Gastroesophageal sphincter (tissue), 4 donors: Measurements from ENCODE around the gene ZNF219. TPM values are rescaled to one million over a fixed set of nuclear protein-coding genes. Genes with fewer than 3 reads are reported as not detected.

Experiments
- ATAC-seq: fragments of 150-250 bp; one replicate; pipeline ENCODE4 v1.9.1; 2016; ENCODE audit warnings: mild to moderate bottlenecking, moderate library complexity
- H3K27ac ChIP-seq, 4 donors: fragments of 200-600 bp; sonication (generic) in 3 of 4; 1 replicate in 3 of 4; 2 replicates in 1 of 4; pipeline ENCODE4 v1.5.1; 2016 to 2019
- H3K27me3 ChIP-seq: fragments of 200-600 bp; sonication (generic); one replicate; pipeline ENCODE4 v1.5.1; 2019
- H3K36me3 ChIP-seq, 2 donors: fragments of 200-600 bp; sonication (generic); one replicate each; pipeline ENCODE4 v1.5.1; 2019; ENCODE audit warnings: control low read depth in 1 of 2
- H3K4me1 ChIP-seq, 3 donors: fragments of 200-600 bp; sonication (generic); 1 replicate in 2 of 3; 2 replicates in 1 of 3; pipeline ENCODE4 v1.5.1; 2016 to 2019; ENCODE audit warnings: control low read depth in 2 of 3
- H3K4me3 ChIP-seq, 2 donors: fragments of 200-600 bp; sonication (generic); one replicate each; pipeline ENCODE4 v1.5.1; 2019; ENCODE audit warnings: mild to moderate bottlenecking in 1 of 2, moderate library complexity in 1 of 2
- H3K9me3 ChIP-seq, 3 donors: fragments of 200-600 bp; sonication (generic); one replicate each; pipeline ENCODE4 v1.5.1; 2017 to 2019; ENCODE audit warnings: control low read depth in 2 of 3
- EP300 ChIP-seq: sonication (generic); formaldehyde crosslinking; IDR thresholded peaks from one replicate; pipeline ENCODE4 v1.6.1; 2017; ENCODE audit warnings: antibody characterized with exemption, mild to moderate bottlenecking
- POLR2A ChIP-seq, 2 donors: fragments of 450-650 bp; IDR thresholded peaks; one replicate each; pipeline ENCODE4 v1.6.1; 2017; ENCODE audit warnings: antibody characterized with exemption in 2 of 2, mild to moderate bottlenecking in 2 of 2, moderate library complexity in 1 of 2
- POLR2AphosphoS5 ChIP-seq: sonication (generic); formaldehyde crosslinking; IDR thresholded peaks from one replicate; pipeline ENCODE4 v1.6.1; 2017; ENCODE audit warnings: antibody characterized with exemption
- WGBS, 2 donors: methylation state at CpG; one replicate each; pipeline ENCODE4 v1.1.5; 2018; ENCODE audit warnings: low coverage in 1 of 2; 5-methylcytosine and 5-hydroxymethylcytosine counted together
- total RNA-seq, 4 donors: library from RNA; depleted of rRNA; stranded (reverse); fragments of >200 nt; gene quantifications; one replicate each; pipeline ENCODE4 v1.1.0, GENCODE V29; 2016
- TF ChIP-seq, protein P1 (sequence below), 4 experiments: fragments of 200-600 bp in 2 of 4; fragments of 450-650 bp in 2 of 4; sonication (generic) in 1 of 4; IDR thresholded peaks; one replicate each; pipeline ENCODE4 v1.5.1; 2017 to 2019; ENCODE audit warnings: antibody characterized with exemption in 4 of 4, mild to moderate bottlenecking in 2 of 4, moderate library complexity in 2 of 4

Gene ZNF219
- total RNA-seq, result 100 to 1,000 TPM in 1 of 4 donors, 10 to 100 TPM in 3; 42.5 to 112 (median 77.4) TPM

DNA sequence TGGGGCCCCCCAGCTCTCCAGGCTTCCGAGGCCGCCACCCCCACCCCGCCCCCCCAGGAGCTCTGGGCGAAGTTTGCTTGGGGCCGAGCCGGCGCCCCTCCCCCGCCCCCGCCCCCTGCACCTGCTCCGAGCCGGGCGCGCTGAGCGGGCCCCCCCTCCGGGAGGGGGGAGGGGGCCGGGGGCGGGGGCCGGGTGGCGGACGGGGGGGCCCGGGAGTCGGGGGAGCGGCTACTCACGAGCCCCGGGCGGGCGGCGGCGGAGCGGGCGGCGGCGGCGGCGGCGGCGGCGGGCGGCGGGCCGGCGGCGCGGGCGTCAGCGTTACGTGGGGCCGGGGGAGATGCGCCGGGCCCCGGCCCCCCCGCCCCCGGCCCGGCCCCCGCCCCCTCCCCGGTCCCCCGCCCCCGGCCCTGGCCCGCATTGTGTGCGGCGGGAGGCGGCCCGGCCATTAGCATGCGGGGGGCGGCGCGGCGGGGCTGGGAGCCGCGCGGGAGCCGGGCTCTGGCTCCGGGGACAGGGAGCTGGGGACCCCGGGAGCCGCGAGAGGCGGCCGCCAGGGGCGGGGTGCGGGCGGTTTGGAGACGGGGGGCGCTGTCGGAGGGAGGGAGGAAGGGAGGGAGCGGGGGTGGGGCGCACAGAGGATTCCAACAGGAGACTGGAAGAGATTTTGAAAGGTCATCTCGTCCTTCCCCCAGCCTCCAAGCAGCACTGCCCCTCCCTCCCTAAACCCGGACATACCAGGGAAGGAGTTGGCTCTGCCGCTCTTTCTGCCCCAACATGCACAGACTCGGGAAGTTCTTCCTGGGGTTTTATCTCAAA, at the start of gene ZNF219:
TSS of gene ZNF219 (minus strand) at position 580 of the 816 bp plus-strand sequence. CDS start 5,064 bp downstream, outside the sequence.
- WGBS, 2 donors, result 0% methylated on average over 1 to 2 of the region's 90 CpGs
- TF ChIP-seq POLR2A (IDR thresholded peaks at IDR 0.05) (no peak), POLR2AphosphoS5 (peak; percentile 22), EP300 (no peak)
- TF ChIP-seq, protein P1, sequence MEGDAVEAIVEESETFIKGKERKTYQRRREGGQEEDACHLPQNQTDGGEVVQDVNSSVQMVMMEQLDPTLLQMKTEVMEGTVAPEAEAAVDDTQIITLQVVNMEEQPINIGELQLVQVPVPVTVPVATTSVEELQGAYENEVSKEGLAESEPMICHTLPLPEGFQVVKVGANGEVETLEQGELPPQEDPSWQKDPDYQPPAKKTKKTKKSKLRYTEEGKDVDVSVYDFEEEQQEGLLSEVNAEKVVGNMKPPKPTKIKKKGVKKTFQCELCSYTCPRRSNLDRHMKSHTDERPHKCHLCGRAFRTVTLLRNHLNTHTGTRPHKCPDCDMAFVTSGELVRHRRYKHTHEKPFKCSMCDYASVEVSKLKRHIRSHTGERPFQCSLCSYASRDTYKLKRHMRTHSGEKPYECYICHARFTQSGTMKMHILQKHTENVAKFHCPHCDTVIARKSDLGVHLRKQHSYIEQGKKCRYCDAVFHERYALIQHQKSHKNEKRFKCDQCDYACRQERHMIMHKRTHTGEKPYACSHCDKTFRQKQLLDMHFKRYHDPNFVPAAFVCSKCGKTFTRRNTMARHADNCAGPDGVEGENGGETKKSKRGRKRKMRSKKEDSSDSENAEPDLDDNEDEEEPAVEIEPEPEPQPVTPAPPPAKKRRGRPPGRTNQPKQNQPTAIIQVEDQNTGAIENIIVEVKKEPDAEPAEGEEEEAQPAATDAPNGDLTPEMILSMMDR (IDR thresholded peaks at IDR 0.05), result peak in 1 of 4 experiments; percentile 36
- Histone ChIP-seq H3K27ac (peak within 1 kb of the TSS; percentile 89 to 99 (median 98)), H3K4me1 (peaks cover 7 to 74% (median 18%) of the 10 kb centered on the region in 3 donors), H3K27me3 (no peaks in the 10 kb centered on the region), H3K9me3 (no peaks in the 10 kb centered on the region), H3K4me3 (peak within 1 kb of the TSS; percentile 68 to 81), H3K36me3 (peaks cover 0 to 2% of the 10 kb centered on the region in 2 donors)
- ATAC-seq, result peak; percentile 54

DNA sequence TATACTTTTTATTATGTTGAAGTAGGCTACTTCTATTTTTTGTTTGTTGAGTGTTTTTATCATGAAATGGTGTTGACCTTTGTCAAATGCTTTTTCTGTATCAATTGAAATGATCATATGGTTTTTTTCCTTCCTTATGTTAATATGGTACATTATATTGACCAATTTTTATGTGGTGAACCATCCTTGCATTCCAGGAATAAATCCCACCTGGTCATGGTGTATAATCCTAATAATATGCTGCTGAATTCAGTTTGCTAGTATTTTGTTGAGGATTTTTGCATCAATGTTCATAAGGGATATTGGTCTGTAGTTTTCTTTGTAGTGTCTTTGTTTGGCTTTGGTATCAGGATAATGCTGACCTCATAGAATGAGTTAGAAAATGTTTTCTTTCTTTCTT, 47.0 kb upstream of the ZNF219 start:
- Histone ChIP-seq H3K36me3 (no peaks in the 10 kb centered on the region), H3K27ac (no peak overlapping the region), H3K27me3 (peaks cover 8% of the 10 kb centered on the region), H3K9me3 (peaks cover 0 to 18% (median 0%) of the 10 kb centered on the region in 3 donors), H3K4me3 (no peak overlapping the region), H3K4me1 (no peaks in the 10 kb centered on the region)
- no peak for ATAC-seq
- TF ChIP-seq EP300 (no peak), POLR2A (IDR thresholded peaks at IDR 0.05) (no peak), POLR2AphosphoS5 (no peak)
- TF ChIP-seq, protein P1 (IDR thresholded peaks at IDR 0.05), result no peak

DNA sequence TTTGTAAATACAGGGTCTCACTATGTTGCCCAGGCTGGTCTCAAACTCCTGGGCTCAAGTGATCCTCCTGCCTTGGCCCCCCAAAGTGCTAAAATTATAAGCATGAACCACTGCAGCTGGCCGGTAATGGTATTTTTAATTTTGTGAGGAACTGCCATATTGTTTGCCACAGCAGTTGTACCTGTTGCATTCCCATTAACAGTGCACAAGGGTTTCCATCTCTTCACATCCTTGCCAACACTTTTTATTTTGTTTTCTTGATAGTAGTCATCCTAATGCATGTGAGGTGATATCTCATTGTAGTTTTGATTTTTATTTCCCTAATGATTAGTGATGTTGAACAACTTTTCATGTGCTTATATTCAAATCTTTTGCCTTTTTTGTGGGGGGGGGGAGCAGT, 43.9 kb upstream of the ZNF219 start:
- Histone ChIP-seq H3K36me3 (no peaks in the 10 kb centered on the region), H3K4me1 (no peaks in the 10 kb centered on the region), H3K4me3 (no peak overlapping the region), H3K9me3 (peaks cover 0 to 18% (median 0%) of the 10 kb centered on the region in 3 donors), H3K27me3 (peaks cover 8% of the 10 kb centered on the region), H3K27ac (no peak overlapping the region)
- WGBS, 2 donors, result 89 to 93% methylated on average over 1 of the region's 1 CpG
- no peak for ATAC-seq
- TF ChIP-seq POLR2AphosphoS5 (no peak), POLR2A (IDR thresholded peaks at IDR 0.05) (no peak), EP300 (no peak)
- TF ChIP-seq, protein P1 (IDR thresholded peaks at IDR 0.05), result no peak

DNA sequence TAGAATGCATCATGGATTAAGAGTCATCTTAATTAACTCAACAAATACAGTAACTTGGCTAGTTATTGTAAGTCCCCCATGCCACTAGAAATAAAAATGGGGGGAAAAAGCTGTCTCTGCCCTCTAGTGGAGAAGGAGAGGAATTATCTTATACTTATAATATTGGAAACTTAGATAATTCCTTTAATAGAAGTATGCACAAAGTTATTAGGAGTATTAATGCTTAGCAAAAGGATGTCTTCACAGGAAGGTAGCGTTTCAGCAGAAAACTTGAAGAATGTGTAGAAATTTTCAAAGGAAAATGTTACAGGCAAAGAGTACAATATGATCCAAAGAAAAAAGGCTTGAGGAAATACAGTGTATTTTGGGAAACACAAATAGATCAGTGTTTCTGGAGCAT, 37.6 kb upstream of the ZNF219 start:
- TF ChIP-seq POLR2AphosphoS5 (no peak), EP300 (no peak), POLR2A (IDR thresholded peaks at IDR 0.05) (no peak)
- TF ChIP-seq, protein P1 (IDR thresholded peaks at IDR 0.05), result peak in 3 of 4 experiments; percentile 30 to 53 (median 47)
- H3K27me3 ChIP-seq, result no peaks in the 10 kb centered on the region
- H3K9me3 ChIP-seq, result no peaks in the 10 kb centered on the region
- H3K4me1 ChIP-seq, result no peaks in the 10 kb centered on the region
- no peaks in the 10 kb centered on the region for H3K36me3 ChIP-seq
- H3K27ac ChIP-seq, result no peak overlapping the region
- WGBS, 2 donors, result 0 to 5% methylated on average over 1 of the region's 1 CpG
- no peak for ATAC-seq
- H3K4me3 ChIP-seq, result no peak overlapping the region

DNA sequence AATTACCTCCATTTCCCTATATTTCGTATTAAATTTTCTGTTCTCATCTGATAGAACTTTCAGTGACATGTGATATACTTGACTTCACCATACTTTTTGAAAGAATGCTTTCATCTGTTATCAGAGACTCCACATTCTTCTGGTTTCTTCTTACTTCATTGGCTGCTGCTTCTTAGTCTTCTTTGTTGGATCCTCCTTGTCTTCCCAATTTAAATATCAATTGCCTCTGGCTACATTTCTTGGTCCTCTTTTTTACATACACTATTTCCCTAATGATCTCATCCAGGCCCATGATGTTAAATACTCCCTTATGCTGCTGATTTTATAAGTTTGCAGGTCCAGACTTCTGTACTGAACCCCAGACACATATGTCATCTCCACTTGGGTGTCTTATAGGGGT, 35.4 kb upstream of the ZNF219 start:
- no peak overlapping the region for H3K27ac ChIP-seq
- no peaks in the 10 kb centered on the region for H3K27me3 ChIP-seq

More for the DNA sequence above, 35.4 kb upstream of the ZNF219 start:
- TF ChIP-seq, protein P1 (IDR thresholded peaks at IDR 0.05), result no peak
- TF ChIP-seq POLR2A (IDR thresholded peaks at IDR 0.05) (no peak), EP300 (no peak), POLR2AphosphoS5 (no peak)
- H3K4me3 ChIP-seq, result no peak overlapping the region
- no peak for ATAC-seq
- 50 to 68% methylated on average over 1 of the region's 1 CpG for WGBS, 2 donors
- H3K4me1 ChIP-seq, result no peaks in the 10 kb centered on the region
- H3K9me3 ChIP-seq, result no peaks in the 10 kb centered on the region
- no peaks in the 10 kb centered on the region for H3K36me3 ChIP-seq
